Measurements from ENCODE around the gene TRPM5. TPM values are rescaled to one million over a fixed set of nuclear protein-coding genes. Genes with fewer than 3 reads are reported as not detected.

The TRPM5 gene
- total and polyA plus RNA-seq, 7 donors: 0.60 to 2.8 TPM; not detected in 5

GRCh38 chr11:2462986-2463765 is 18.9 kb upstream of the TRPM5 start:
- no peak overlapping the region for H3K27ac ChIP-seq
- no peaks in the 10 kb centered on the region for H3K9me3 ChIP-seq
- H3K4me1 ChIP-seq: no peaks in the 10 kb centered on the region
- DNase-seq: peak; percentile 59
- WGBS, 2 donors: 23 to 65% methylated on average over 24 of the region's 24 CpGs
- TF ChIP-seq EP300 (IDR thresholded peaks at IDR 0.05): no peak
- no peak for TF ChIP-seq CTCF (IDR thresholded peaks at IDR 0.05)
- no peak for TF ChIP-seq POLR2AphosphoS5 (IDR thresholded peaks at IDR 0.05)
- no peak for TF ChIP-seq POLR2A (IDR thresholded peaks at IDR 0.05)
- no peaks in the 10 kb centered on the region for H3K27me3 ChIP-seq
- H3K4me3 ChIP-seq: no peak overlapping the region
- H3K36me3 ChIP-seq: no peaks in the 10 kb centered on the region
- intact Hi-C loops (cut with DNase I): no loop called here

GRCh38 chr11:2462543-2462985 is 18.2 kb upstream of the TRPM5 start:
- Histone ChIP-seq H3K4me3 (no peak overlapping the region), H3K36me3 (no peaks in the 10 kb centered on the region), H3K9me3 (no peaks in the 10 kb centered on the region), H3K27me3 (no peaks in the 10 kb centered on the region), H3K27ac (no peak overlapping the region), H3K4me1 (no peaks in the 10 kb centered on the region)
- DNase-seq: no peak
- intact Hi-C loops (cut with DNase I): no loop called here
- TF ChIP-seq POLR2A (IDR thresholded peaks at IDR 0.05): no peak
- TF ChIP-seq EP300 (IDR thresholded peaks at IDR 0.05): no peak
- TF ChIP-seq POLR2AphosphoS5 (IDR thresholded peaks at IDR 0.05): no peak
- TF ChIP-seq CTCF (IDR thresholded peaks at IDR 0.05): no peak
- 68 to 87% methylated on average over 8 of the region's 8 CpGs for WGBS, 2 donors

GRCh38 chr11:2461956-2462542 is 17.7 kb upstream of the TRPM5 start:
- intact Hi-C loops (cut with DNase I): no loop called here
- Histone ChIP-seq H3K27ac (no peak overlapping the region), H3K27me3 (no peaks in the 10 kb centered on the region), H3K4me1 (no peaks in the 10 kb centered on the region), H3K9me3 (no peaks in the 10 kb centered on the region), H3K4me3 (no peak overlapping the region), H3K36me3 (no peaks in the 10 kb centered on the region)
- no peak for DNase-seq
- 91 to 94% methylated on average over 14 of the region's 14 CpGs for WGBS, 2 donors
- TF ChIP-seq POLR2AphosphoS5 (IDR thresholded peaks at IDR 0.05): no peak
- TF ChIP-seq EP300 (IDR thresholded peaks at IDR 0.05): no peak
- TF ChIP-seq CTCF (IDR thresholded peaks at IDR 0.05): no peak
- TF ChIP-seq POLR2A (IDR thresholded peaks at IDR 0.05): no peak

- Histone ChIP-seq H3K27me3 (no peaks in the 10 kb centered on the region), H3K4me3 (no peak overlapping the region), H3K36me3 (no peaks in the 10 kb centered on the region), H3K4me1 (no peaks in the 10 kb centered on the region), H3K27ac (no peak overlapping the region), H3K9me3 (no peaks in the 10 kb centered on the region)
- TF ChIP-seq POLR2AphosphoS5 (IDR thresholded peaks at IDR 0.05): no peak
- TF ChIP-seq EP300 (IDR thresholded peaks at IDR 0.05): no peak
- no peak for TF ChIP-seq POLR2A (IDR thresholded peaks at IDR 0.05)
- no peak for TF ChIP-seq CTCF (IDR thresholded peaks at IDR 0.05)
- DNase-seq: no peak
- intact Hi-C loops (cut with DNase I): no loop called here
- 76 to 86% methylated on average over 17 of the region's 17 CpGs for WGBS, 2 donors
Measured at GRCh38 chr11:2461253-2461955, 17.1 kb upstream of the TRPM5 start.

All from sigmoid colon (tissue), 7 donors.